Measurements from ENCODE around the gene KRTAP4-5. TPM values are rescaled to one million over a fixed set of nuclear protein-coding genes. Genes with fewer than 3 reads are reported as not detected.
"Not testable (repeated sequence)": the region's sequence is repeated elsewhere in the genome, so short reads cannot be mapped to it uniquely, and the experiment has no call there.

The KRTAP4-5 gene
- 10 to 100 TPM in 1 of 4 donors, under 1 TPM in 1, not detected in 2; 0.34 to 14.9 TPM for total RNA-seq

GRCh38 chr17:41149652-41149985 is at the start of gene KRTAP4-5:
KRTAP4-5 (minus strand) TSS chr17:41149825; CDS start chr17:41149767, 58 bp downstream.
- WGBS, 2 donors: 44 to 50% methylated on average over 2 of the region's 2 CpGs
- DNase-seq (ENCODE audit: low spot score in 2 of 2): no peak
- intact Hi-C loops (cut with DNase I; ENCODE audit: low total_unique reads): no loop called here
- H3K4me3 ChIP-seq (ENCODE audit: low read depth, poor library complexity, severe bottlenecking): no peak within 1 kb of the TSS
- TF ChIP-seq POLR2A (IDR thresholded peaks at IDR 0.05) (no peak), CTCF (IDR thresholded peaks at IDR 0.05) (no peak)

- no peak for DNase-seq (ENCODE audit: low spot score in 2 of 2)
- intact Hi-C loops (cut with DNase I; ENCODE audit: low total_unique reads): no loop called here
- no peak overlapping the region for H3K4me3 ChIP-seq (ENCODE audit: low read depth, poor library complexity, severe bottlenecking)
- 45 to 49% methylated on average over 1 of the region's 1 CpG for WGBS, 2 donors
- TF ChIP-seq CTCF (IDR thresholded peaks at IDR 0.05): no peak
- TF ChIP-seq POLR2A (IDR thresholded peaks at IDR 0.05): no peak
These were observed 46.4 kb upstream of the KRTAP4-5 start for GRCh38 chr17:41196068-41196467.

GRCh38 chr17:41190328-41190727 is 40.7 kb upstream of the KRTAP4-5 start:
- no peak overlapping the region for H3K4me3 ChIP-seq (ENCODE audit: low read depth, poor library complexity, severe bottlenecking)
- 83 to 90% methylated on average over 3 of the region's 3 CpGs for WGBS, 2 donors
- no peak for DNase-seq (ENCODE audit: low spot score in 2 of 2)
- intact Hi-C loops (cut with DNase I; ENCODE audit: low total_unique reads): no loop called here
- TF ChIP-seq POLR2A (IDR thresholded peaks at IDR 0.05) (no peak), CTCF (IDR thresholded peaks at IDR 0.05) (no peak)

- H3K4me3 ChIP-seq (ENCODE audit: low read depth, poor library complexity, severe bottlenecking); intact Hi-C loops (cut with DNase I; ENCODE audit: low total_unique reads); DNase-seq (ENCODE audit: low spot score in 2 of 2): not testable (repeated sequence)
- WGBS, 2 donors: 78 to 86% methylated on average over 1 of the region's 1 CpG
These were observed 40.3 kb upstream of the KRTAP4-5 start, which contains the start of gene KRTAP9-1 for GRCh38 chr17:41189837-41190318. KRTAP9-1 (plus strand) TSS chr17:41189887; CDS start chr17:41189887, 0 bp downstream.

- no peak for TF ChIP-seq CTCF (IDR thresholded peaks at IDR 0.05)
- H3K4me3 ChIP-seq (ENCODE audit: low read depth, poor library complexity, severe bottlenecking): no peak overlapping the region
- intact Hi-C loops (cut with DNase I; ENCODE audit: low total_unique reads): no loop called here
- DNase-seq (ENCODE audit: low spot score in 2 of 2): no peak
- 60 to 80% methylated on average over 2 of the region's 2 CpGs for WGBS, 2 donors
These were observed 37.2 kb upstream of the KRTAP4-5 start for GRCh38 chr17:41186872-41187271.

GRCh38 chr17:41185001-41185400 is 35.4 kb upstream of the KRTAP4-5 start:
- intact Hi-C loops (cut with DNase I; ENCODE audit: low total_unique reads): no loop called here
- TF ChIP-seq POLR2A (IDR thresholded peaks at IDR 0.05): no peak
- TF ChIP-seq CTCF (IDR thresholded peaks at IDR 0.05): no peak
- 33 to 45% methylated on average over 1 of the region's 1 CpG for WGBS, 2 donors
- no peak for DNase-seq (ENCODE audit: low spot score in 2 of 2)
- no peak overlapping the region for H3K4me3 ChIP-seq (ENCODE audit: low read depth, poor library complexity, severe bottlenecking)

Data from lower leg skin (tissue), 4 donors.